ENCODE results near the gene KDM5B. TPM values are rescaled to one million over a fixed set of nuclear protein-coding genes. Genes with fewer than 3 reads are reported as not detected.

KDM5B gene
- total RNA-seq, 1 donor: 124 TPM

- Histone ChIP-seq H4K20me1 (ENCODE audit: insufficient read depth, low read length) (no peaks in the 10 kb centered on the region), H3K4me2 (ENCODE audit: insufficient read depth, low read length) (no peak overlapping the region), H3K27me3 (ENCODE audit: insufficient read depth, low read length) (peaks cover 73% of the 10 kb centered on the region), H3K27ac (ENCODE audit: low read depth, low read length) (no peak overlapping the region), H3K4me3 (ENCODE audit: insufficient read depth, low read length) (no peak overlapping the region), H3K9me3 (ENCODE audit: low read depth, low read length) (no peaks in the 10 kb centered on the region), H3K4me1 (ENCODE audit: insufficient read depth, low read length) (no peaks in the 10 kb centered on the region), H2AFZ (ENCODE audit: low read length) (no peak overlapping the region), H3K36me3 (ENCODE audit: insufficient read depth, low read length) (no peaks in the 10 kb centered on the region), H3K79me2 (ENCODE audit: insufficient read depth, low read length) (no peaks in the 10 kb centered on the region)
- no peak for TF ChIP-seq CTCF (IDR thresholded peaks at IDR 0.05; ENCODE audit: extremely low read depth, low read depth, low read length)
- no peak for DNase-seq (ENCODE audit: insufficient read length, low spot score, missing footprints)
Observed at GRCh38 chr1:202702088-202702487, 106.1 kb downstream of the KDM5B start.

- Histone ChIP-seq H4K20me1 (ENCODE audit: insufficient read depth, low read length) (no peaks in the 10 kb centered on the region), H3K79me2 (ENCODE audit: insufficient read depth, low read length) (no peaks in the 10 kb centered on the region), H3K4me2 (ENCODE audit: insufficient read depth, low read length) (no peak overlapping the region), H3K9me3 (ENCODE audit: low read depth, low read length) (no peaks in the 10 kb centered on the region), H3K27ac (ENCODE audit: low read depth, low read length) (no peak overlapping the region), H2AFZ (ENCODE audit: low read length) (no peak overlapping the region), H3K27me3 (ENCODE audit: insufficient read depth, low read length) (peaks cover 73% of the 10 kb centered on the region), H3K36me3 (ENCODE audit: insufficient read depth, low read length) (no peaks in the 10 kb centered on the region), H3K4me1 (ENCODE audit: insufficient read depth, low read length) (no peaks in the 10 kb centered on the region), H3K4me3 (ENCODE audit: insufficient read depth, low read length) (no peak overlapping the region)
- TF ChIP-seq CTCF (IDR thresholded peaks at IDR 0.05; ENCODE audit: extremely low read depth, low read depth, low read length): no peak
- DNase-seq (ENCODE audit: insufficient read length, low spot score, missing footprints): no peak
Observed at GRCh38 chr1:202701200-202701599, 107.0 kb downstream of the KDM5B start.

GRCh38 chr1:202700061-202700460 lies 108.2 kb downstream of the KDM5B start:
- Histone ChIP-seq H3K27ac (ENCODE audit: low read depth, low read length) (no peak overlapping the region), H3K27me3 (ENCODE audit: insufficient read depth, low read length) (peaks cover 68% of the 10 kb centered on the region), H3K9me3 (ENCODE audit: low read depth, low read length) (no peaks in the 10 kb centered on the region), H3K4me2 (ENCODE audit: insufficient read depth, low read length) (no peak overlapping the region), H3K4me1 (ENCODE audit: insufficient read depth, low read length) (no peaks in the 10 kb centered on the region), H3K79me2 (ENCODE audit: insufficient read depth, low read length) (no peaks in the 10 kb centered on the region), H4K20me1 (ENCODE audit: insufficient read depth, low read length) (no peaks in the 10 kb centered on the region), H2AFZ (ENCODE audit: low read length) (no peak overlapping the region), H3K36me3 (ENCODE audit: insufficient read depth, low read length) (no peaks in the 10 kb centered on the region), H3K4me3 (ENCODE audit: insufficient read depth, low read length) (no peak overlapping the region)
- TF ChIP-seq CTCF (IDR thresholded peaks at IDR 0.05; ENCODE audit: extremely low read depth, low read depth, low read length): no peak
- DNase-seq (ENCODE audit: insufficient read length, low spot score, missing footprints): no peak

- Histone ChIP-seq H3K9me3 (ENCODE audit: low read depth, low read length) (no peaks in the 10 kb centered on the region), H3K4me3 (ENCODE audit: insufficient read depth, low read length) (no peak overlapping the region), H3K4me2 (ENCODE audit: insufficient read depth, low read length) (no peak overlapping the region), H3K27me3 (ENCODE audit: insufficient read depth, low read length) (peaks cover 52% of the 10 kb centered on the region), H3K4me1 (ENCODE audit: insufficient read depth, low read length) (no peaks in the 10 kb centered on the region), H2AFZ (ENCODE audit: low read length) (no peak overlapping the region), H3K36me3 (ENCODE audit: insufficient read depth, low read length) (no peaks in the 10 kb centered on the region), H3K79me2 (ENCODE audit: insufficient read depth, low read length) (no peaks in the 10 kb centered on the region), H4K20me1 (ENCODE audit: insufficient read depth, low read length) (no peaks in the 10 kb centered on the region), H3K27ac (ENCODE audit: low read depth, low read length) (no peak overlapping the region)
- no peak for TF ChIP-seq CTCF (IDR thresholded peaks at IDR 0.05; ENCODE audit: extremely low read depth, low read depth, low read length)
- DNase-seq (ENCODE audit: insufficient read length, low spot score, missing footprints): no peak
Observed at GRCh38 chr1:202698276-202698675, 109.9 kb downstream of the KDM5B start.
